NCI-H226 (cell line): ENCODE results near the gene GPATCH2L.

Source experiments
- DNase-seq: peaks from one replicate; pipeline ENCODE4 v3.0.0-alpha.2; 2015

Gene GPATCH2L

GRCh38 chr14:76203086-76204001, 51.6 kb downstream of the GPATCH2L start:
- DNase-seq: peak; percentile 88

DNA sequence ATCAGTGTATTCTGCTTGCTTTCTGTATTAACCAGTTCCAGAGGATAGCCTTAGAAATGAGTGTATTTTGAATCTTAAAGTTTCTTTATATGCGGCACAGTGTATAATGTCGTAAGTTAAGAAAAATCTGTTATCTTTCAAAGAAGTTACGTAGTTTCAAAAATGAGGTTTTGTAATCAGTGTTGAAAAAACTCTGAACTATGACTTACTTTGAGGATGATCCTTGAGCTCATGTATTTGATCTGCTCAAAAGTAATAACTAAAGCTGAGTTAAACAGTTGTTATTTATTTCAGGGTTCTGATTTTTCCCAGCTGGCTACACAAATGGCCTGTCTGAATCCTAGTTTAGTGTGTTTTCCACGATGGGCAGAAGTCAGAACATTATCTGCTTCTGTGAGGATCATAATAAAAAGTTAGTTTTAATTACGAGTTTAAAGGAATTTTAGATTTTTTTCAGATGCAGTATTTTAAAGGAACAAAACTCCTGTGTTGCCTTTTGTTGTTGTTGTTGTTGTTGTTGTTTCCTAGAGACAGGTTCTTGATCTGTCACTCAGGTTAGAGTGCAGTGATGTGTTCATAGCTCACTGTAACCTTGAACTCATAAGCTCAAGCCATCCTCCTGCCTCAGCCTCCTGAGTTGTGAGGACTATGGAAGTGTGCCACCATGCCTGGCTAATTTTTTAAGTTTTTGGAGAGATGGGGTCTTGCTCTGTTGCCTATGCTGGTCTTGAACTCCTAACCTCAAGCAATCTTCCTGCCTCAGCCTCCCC, 52.9 kb downstream of the GPATCH2L start:
- DNase-seq: no peak

GRCh38 chr14:76205708-76206107, 54.0 kb downstream of the GPATCH2L start:
- DNase-seq: no peak

DNA sequence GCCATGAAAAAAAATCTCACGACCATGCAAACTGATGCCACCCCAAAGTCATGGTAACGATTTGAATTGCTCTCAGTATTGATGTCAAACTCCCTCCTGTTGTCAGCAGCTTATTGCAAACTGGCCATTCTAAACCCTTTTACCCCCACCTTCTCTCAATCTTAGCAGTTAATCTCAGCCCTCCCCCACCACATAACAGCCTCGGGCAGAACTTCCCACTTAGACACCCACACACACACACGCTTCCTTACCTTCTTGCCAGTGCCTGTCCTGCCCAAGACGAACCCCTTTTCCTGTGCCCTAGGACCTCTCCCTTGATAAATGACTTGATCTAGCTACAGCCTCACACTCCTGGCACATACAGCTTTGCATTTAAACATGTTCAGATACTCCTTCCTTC, 56.6 kb downstream of the GPATCH2L start:
- DNase-seq: no peak

DNA sequence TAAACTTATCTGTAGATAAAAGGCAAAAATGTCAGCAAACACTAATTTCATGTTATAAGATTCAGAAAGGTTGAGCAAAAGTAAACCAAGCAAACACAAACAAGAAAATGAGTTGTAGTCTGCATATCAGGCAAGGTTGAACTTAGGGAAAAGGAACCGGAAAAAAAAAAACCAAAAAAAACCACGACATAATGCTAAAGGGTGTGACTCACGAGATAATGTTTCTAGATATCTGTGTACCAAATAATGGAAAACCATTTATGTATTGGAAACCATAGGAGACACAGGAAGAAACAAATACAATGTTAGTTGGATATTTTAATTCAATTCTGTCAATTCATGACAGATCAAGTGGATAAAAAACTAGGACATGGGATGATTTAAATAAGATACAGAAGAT, 60.5 kb downstream of the GPATCH2L start:
- no peak for DNase-seq

DNA sequence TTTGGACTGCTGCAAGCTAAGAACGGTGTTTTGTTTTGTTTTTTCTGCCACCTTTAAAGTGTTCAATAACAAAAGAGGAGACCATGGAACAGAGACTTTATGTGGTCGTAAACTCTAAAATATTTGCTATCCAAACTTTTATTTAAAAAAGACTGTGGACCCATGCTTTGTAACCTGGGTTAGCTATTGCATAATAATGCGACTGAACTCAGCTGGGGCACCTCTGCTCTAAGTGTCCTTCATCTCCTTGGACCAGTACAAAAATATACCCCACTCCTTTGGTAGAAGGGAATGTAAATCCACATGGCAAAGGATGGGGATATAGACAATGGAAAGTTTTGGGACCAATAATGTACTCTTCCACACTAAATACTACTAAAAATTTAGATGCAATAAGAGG, 65.5 kb downstream of the GPATCH2L start:
- DNase-seq: no peak

DNA sequence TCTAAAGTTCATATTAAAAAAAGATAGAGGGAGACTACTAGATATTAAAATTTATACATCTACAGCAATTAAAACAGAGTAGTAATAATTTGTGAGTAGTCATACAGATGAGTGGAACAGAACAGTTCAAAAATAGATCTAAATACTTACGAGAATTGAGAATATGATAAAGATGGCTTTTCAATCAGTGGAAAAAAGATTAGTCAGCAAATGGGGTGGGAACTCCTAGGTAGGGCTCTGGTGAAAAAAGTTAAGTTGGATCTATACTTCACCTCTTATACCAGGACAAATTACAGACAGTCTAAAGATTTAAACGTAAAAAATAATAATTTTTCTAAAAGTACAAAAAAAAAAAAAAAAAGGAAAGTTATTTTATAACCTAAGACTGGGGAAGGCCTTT, 66.9 kb downstream of the GPATCH2L start:
- no peak for DNase-seq

- no peak for DNase-seq
These were observed 68.2 kb downstream of the GPATCH2L start for GRCh38 chr14:76219873-76220272.

DNA sequence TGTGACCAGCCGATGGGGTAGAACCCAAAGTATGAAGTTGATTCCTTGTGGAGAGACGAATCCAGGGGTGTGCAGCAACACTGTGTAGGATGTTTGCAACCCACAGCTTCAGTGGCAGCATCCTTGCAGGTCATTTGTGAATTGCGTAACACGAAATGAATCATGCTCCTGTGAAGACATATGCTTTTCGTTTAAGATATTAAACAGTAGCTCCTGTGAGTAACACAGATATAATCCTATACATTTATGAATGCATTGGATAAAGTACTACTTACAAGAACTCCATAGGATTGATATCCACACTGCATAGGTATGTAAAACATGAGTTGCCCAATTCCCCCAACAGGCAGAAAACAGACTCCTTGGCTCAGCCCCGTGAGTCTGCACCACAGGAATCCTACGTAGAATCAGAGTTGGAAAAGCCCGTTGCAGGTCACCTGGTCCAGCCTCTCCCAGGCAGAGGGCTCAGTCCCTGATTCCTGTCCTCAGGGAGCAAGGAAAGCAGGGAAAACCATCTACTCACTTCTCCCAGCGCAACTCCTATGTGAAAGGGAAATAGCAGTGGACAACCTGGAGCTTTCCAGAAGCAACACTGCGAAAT, 75.8 kb downstream of the GPATCH2L start:
- peak; percentile 68 for DNase-seq

DNA sequence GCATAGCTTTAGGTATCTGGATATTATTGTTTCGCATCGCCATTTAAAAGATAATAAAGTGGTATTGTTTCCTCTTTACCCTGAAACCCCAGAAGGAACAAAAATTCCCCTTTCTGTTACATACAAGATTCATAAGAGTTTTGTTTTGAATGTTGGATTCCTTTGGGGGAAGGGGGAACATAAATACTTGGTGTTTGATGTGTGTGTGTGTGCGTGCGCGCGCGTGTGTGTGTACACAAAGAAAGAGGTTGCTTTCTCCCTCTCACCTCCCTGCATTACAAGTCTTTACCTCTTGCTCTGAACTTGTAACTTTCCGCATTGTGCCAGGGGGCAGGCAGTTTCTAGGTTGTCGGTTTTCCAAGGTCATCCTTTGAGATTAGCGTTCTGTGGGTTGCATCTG, 76.4 kb downstream of the GPATCH2L start:
- no peak for DNase-seq

- no peak for DNase-seq
These were observed 81.1 kb downstream of the GPATCH2L start for GRCh38 chr14:76232800-76233199.

- no peak for DNase-seq
These were observed 83.9 kb downstream of the GPATCH2L start for GRCh38 chr14:76235628-76236027.

DNA sequence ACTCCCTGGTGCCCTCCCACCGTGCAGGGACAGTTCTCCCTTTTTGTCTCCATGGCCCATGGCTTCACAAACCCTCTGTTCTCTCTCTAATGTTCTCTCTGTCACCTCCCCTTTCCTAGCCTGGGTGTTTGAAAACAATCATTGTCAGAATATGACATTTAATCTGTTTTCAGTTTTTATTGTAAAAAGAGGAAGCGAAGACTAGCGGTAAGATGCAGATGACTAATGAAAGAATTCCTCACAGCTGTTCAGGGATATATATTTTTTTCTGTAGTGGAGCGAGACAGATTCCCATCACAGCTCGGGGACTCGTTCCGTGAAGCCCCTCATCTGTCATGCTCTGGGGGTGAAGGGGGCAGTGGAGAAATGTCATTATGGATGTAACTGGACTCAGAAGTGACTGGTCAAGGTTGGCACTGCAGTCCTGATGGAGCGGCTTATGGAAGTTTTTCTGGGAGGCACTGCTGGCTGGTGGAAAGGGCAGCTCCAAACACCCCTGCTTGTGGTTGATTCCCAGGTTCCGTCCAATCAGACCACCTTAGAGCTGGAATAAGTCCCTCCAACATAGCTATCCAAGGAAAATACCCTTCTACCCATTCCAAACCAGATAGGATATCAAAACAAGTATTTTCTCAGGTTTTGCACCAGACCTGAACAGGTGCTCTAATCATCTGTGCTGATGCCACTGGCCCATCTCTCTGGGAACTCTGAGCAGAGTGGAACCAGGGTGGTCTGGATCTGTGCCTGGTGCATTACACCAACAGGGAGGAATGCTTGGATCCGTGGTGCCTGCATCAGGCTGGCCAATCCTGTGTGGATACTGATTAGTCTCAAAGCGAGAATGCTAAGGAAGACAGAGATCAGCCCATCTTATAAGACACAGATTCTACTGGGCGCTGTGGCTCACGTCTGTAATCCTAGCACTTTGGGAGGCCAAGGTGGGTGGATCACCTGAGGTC, 84.7 kb downstream of the GPATCH2L start:
- DNase-seq: no peak

GRCh38 chr14:76237349-76237990, 85.7 kb downstream of the GPATCH2L start:
- DNase-seq: no peak

DNA sequence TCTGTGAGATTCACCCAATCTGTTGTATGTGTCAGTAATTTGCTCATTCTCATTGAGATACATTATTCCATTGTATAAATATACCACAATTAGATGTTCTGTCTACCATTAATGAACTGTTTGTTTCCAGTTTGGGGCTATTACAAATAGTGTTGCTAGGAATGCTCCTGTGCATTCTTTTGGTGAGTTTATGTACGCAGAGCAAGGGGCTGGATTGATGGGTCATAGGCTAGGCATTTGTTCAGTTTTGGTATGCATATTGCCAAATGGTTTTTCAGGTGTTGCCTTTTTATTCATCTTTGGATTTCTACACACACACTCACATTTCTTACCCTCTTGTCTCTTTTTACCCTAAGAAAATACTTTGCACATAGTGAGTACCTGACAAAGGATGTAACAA, 93.4 kb downstream of the GPATCH2L start:
- no peak for DNase-seq

DNA sequence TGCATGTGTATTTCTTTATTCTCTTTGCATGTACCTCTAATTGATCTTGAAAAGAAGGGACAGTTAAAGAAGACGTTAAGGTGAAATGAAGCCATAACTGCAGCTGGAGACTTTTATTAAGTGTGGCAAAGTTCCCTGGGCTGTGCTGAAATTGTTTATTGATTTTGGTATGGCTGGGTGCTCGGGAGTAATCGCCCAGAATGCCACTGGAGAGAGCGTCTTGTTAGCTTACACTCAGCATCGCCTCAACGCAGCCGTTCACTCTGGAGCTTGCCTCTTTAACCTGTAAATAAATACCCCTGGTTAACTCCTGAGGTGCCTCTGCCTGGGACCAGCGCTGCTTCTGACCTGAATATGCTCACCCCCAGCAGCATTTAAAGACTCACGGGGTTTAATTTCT, 98.6 kb downstream of the GPATCH2L start:
- no peak for DNase-seq

DNA sequence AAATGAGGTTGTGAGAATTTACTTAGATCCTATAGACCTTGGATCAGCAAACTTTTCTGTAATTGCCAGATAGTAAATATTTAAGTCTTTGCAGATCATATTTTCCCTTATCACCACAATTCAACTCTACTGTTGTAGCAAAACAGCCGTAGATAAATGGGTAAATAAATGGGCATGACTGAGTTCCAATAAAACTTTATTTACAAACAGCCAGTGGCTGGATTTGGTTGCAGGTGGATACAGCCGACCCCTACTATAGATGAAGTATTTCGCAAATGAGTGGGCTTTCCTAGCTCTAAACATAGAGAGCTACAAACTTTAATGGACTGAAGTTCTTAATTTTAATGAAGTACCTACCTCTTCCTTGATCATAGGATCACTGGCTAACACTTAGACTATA, 100.7 kb downstream of the GPATCH2L start:
- no peak for DNase-seq

DNA sequence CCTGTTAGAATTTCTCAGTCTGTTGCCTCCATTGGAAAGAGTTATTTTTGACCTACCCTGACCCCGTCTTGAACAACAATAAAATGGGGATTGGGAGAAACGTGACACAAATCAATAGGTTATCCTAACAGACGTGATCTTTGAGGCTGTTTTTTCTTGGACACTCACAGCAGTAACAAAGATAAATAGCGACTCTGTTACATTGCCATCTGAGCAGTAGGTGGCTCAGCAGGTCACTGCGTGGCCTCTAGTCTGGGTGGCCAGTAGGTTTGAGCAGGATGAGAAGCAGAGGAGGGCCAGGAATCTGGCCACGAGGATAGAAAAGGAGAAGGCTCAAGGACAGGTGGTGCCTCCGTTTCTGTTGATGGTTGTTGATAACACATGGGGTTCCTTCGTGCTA, 101.4 kb downstream of the GPATCH2L start:
- DNase-seq: no peak

DNA sequence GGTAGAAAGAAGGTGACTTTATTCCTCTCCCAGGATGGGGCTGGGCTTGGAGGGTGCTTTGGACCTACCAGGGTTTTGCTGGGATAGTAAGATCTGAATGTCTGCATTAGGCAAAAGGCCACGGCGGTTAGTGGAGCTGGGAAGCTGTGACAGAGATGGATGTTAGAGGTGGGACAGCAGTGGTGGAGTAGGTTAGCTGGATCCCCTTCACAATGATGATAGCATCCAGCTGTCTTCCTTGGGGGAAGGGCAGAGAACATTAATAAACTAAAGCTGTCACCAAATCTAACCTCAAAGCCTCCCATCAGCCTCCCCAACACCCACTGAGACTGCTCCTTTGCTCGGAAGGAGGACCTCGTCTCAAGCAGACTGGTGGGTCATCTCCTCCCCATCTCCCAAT, 104.8 kb downstream of the GPATCH2L start:
- DNase-seq: no peak

GRCh38 chr14:76257111-76257803, 105.5 kb downstream of the GPATCH2L start:
- no peak for DNase-seq

- no peak for DNase-seq
These were observed 106.2 kb downstream of the GPATCH2L start for GRCh38 chr14:76257842-76258397.
